Upper lobe of left lung (tissue), 6 donors: ENCODE measurements around the gene FRAS1. TPM values are rescaled to one million over a fixed set of nuclear protein-coding genes. Genes with fewer than 3 reads are reported as not detected.

ENCODE experiments used
- ATAC-seq, 2 donors: fragments of 200-7000 bp; cut with Tn5 transposase; one replicate each; pipeline ENCODE4 v1.9.1; 2022; ENCODE audit warnings: mild to moderate bottlenecking in 2 of 2, moderate library complexity in 2 of 2; ENCODE audit not compliant: low FRiP score in 2 of 2
- DNase-seq, 2 donors: peaks; one replicate each; pipeline ENCODE4 v3.0.0-alpha.2; 2019 to 2020
- H3K27ac ChIP-seq, 4 donors: fragments of 200-600 bp; sonication (generic); one replicate each; pipeline ENCODE4 v1.5.1; 2016 to 2019
- H3K27me3 ChIP-seq, 4 donors: fragments of 200-600 bp; sonication (generic); one replicate each; pipeline ENCODE4 v1.5.1; 2017 to 2019
- H3K36me3 ChIP-seq, 4 donors: fragments of 200-600 bp; sonication (generic); one replicate each; pipeline ENCODE4 v1.5.1; 2016 to 2019
- H3K4me1 ChIP-seq, 4 donors: fragments of 200-600 bp; sonication (generic); one replicate each; pipeline ENCODE4 v1.5.1; 2018 to 2019
- H3K4me3 ChIP-seq, 4 donors: fragments of 200-600 bp; sonication (generic); one replicate each; pipeline ENCODE4 v1.5.1; 2017 to 2019; ENCODE audit warnings: mild to moderate bottlenecking in 2 of 4, moderate library complexity in 1 of 4
- H3K9me3 ChIP-seq, 4 donors: fragments of 200-600 bp; sonication (generic); one replicate each; pipeline ENCODE4 v1.5.1; 2018 to 2019
- EP300 ChIP-seq, 4 donors: sonication (generic); formaldehyde crosslinking; IDR thresholded peaks; one replicate each; pipeline ENCODE4 v1.5.1; 2017; ENCODE audit warnings: antibody characterized with exemption in 4 of 4, control low read depth in 2 of 4
- POLR2A ChIP-seq, 4 donors: fragments of 450-650 bp; IDR thresholded peaks; one replicate each; pipeline ENCODE4 v1.5.1; 2016 to 2017; ENCODE audit warnings: antibody characterized with exemption in 4 of 4, mild to moderate bottlenecking in 2 of 4
- POLR2AphosphoS5 ChIP-seq, 2 donors: sonication (generic); formaldehyde crosslinking; IDR thresholded peaks; one replicate each; pipeline ENCODE4 v1.5.1; 2017; ENCODE audit warnings: antibody characterized with exemption in 2 of 2
- WGBS, 2 donors: methylation state at CpG; one replicate each; pipeline ENCODE4 v1.1.5; 2017 to 2018; 5-methylcytosine and 5-hydroxymethylcytosine counted together
- total RNA-seq, 6 donors: library from RNA; depleted of rRNA in 4 of 6; stranded (reverse); fragments of >200 nt in 4 of 6; gene quantifications; one replicate each; pipeline versions ENCODE4 v1.1.0 to v1.2.1, GENCODE V29; 2016 to 2021
- TF ChIP-seq, protein P1 (sequence below), 6 experiments: fragments of 450-650 bp in 4 of 6; fragments of 200-600 bp in 2 of 6; sonication (generic) in 2 of 6; IDR thresholded peaks; one replicate each; pipeline ENCODE4 v1.5.1; 2016 to 2019; ENCODE audit warnings: antibody characterized with exemption in 6 of 6
- donor health status: DM: no; HTN: no; CAD: no; lungs with moderate emphysema.
- donor health status: DM: no; HTN: yes; CAD: no; lungs with severe emphysema.

Gene FRAS1
- total RNA-seq, 6 donors from 2014 or later = 3.9 to 11.2 (median 6.7) TPM

- DNase-seq (no peak), ATAC-seq (peak in 1 of 2 donors; percentile 9)
- Histone ChIP-seq H3K4me3 (peak overlapping the region in 3 of 4 donors; percentile 55 to 63 (median 61)), H3K27me3 (no peaks in the 10 kb centered on the region), H3K4me1 (peaks cover 14 to 39% (median 33%) of the 10 kb centered on the region in 4 donors), H3K36me3 (peaks cover 0 to 14% (median 2%) of the 10 kb centered on the region in 4 donors), H3K9me3 (no peaks in the 10 kb centered on the region), H3K27ac (peak overlapping the region; percentile 87 to 92 (median 92))
- 70 to 82% methylated on average over 3 of the region's 3 CpGs for WGBS, 2 donors
- TF ChIP-seq POLR2AphosphoS5 (IDR thresholded peaks at IDR 0.05) (no peak), EP300 (IDR thresholded peaks at IDR 0.05) (no peak), POLR2A (IDR thresholded peaks at IDR 0.05) (no peak)
- TF ChIP-seq, protein P1, sequence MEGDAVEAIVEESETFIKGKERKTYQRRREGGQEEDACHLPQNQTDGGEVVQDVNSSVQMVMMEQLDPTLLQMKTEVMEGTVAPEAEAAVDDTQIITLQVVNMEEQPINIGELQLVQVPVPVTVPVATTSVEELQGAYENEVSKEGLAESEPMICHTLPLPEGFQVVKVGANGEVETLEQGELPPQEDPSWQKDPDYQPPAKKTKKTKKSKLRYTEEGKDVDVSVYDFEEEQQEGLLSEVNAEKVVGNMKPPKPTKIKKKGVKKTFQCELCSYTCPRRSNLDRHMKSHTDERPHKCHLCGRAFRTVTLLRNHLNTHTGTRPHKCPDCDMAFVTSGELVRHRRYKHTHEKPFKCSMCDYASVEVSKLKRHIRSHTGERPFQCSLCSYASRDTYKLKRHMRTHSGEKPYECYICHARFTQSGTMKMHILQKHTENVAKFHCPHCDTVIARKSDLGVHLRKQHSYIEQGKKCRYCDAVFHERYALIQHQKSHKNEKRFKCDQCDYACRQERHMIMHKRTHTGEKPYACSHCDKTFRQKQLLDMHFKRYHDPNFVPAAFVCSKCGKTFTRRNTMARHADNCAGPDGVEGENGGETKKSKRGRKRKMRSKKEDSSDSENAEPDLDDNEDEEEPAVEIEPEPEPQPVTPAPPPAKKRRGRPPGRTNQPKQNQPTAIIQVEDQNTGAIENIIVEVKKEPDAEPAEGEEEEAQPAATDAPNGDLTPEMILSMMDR (IDR thresholded peaks at IDR 0.05) = no peak
Measured at GRCh38 chr4:78553043-78553396, 495.9 kb downstream of the FRAS1 start.

- Histone ChIP-seq H3K9me3 (no peaks in the 10 kb centered on the region), H3K4me1 (peaks cover 15 to 44% (median 34%) of the 10 kb centered on the region in 4 donors), H3K27ac (peak overlapping the region; percentile 87 to 92 (median 92)), H3K4me3 (peak overlapping the region in 2 of 4 donors; percentile 61 to 63), H3K36me3 (peaks cover 0 to 14% (median 2%) of the 10 kb centered on the region in 4 donors), H3K27me3 (no peaks in the 10 kb centered on the region)
- ATAC-seq = no peak
- TF ChIP-seq, protein P1 (IDR thresholded peaks at IDR 0.05) = no peak
- TF ChIP-seq POLR2AphosphoS5 (IDR thresholded peaks at IDR 0.05) = no peak
- no peak for TF ChIP-seq EP300 (IDR thresholded peaks at IDR 0.05)
- no peak for TF ChIP-seq POLR2A (IDR thresholded peaks at IDR 0.05)
- DNase-seq = no peak
Measured at GRCh38 chr4:78553529-78554060, 496.5 kb downstream of the FRAS1 start.

DNA sequence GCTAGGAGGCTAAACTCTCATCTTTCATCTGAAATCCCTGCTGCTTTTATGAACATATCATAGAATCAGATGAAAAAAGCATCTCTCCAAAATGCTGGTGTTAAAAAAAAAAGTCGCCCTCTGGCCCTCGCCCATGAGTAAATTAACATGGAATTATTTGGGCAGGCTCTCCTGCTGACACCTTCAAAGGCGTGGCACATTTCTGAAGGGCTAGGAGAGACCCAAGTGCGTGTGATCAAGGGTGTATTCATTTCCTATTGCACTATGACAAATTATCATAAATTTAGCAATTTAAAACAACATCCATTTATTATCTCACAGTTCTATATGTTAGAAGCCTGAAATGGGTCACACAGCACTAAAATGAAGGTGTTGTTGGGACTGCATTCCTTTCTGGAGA is 499.5 kb downstream of the FRAS1 start:
- peaks cover 32 to 67% (median 56%) of the 10 kb centered on the region in 4 donors for H3K4me1 ChIP-seq
- no peaks in the 10 kb centered on the region for H3K27me3 ChIP-seq
- TF ChIP-seq EP300 (IDR thresholded peaks at IDR 0.05) (no peak), POLR2A (IDR thresholded peaks at IDR 0.05) (no peak), POLR2AphosphoS5 (IDR thresholded peaks at IDR 0.05) (no peak)
- TF ChIP-seq, protein P1 (IDR thresholded peaks at IDR 0.05) = no peak
- H3K27ac ChIP-seq = peak overlapping the region; percentile 32 to 79 (median 39)
- no peaks in the 10 kb centered on the region for H3K9me3 ChIP-seq
- WGBS, 2 donors = 68 to 81% methylated on average over 4 of the region's 4 CpGs
- DNase-seq (no peak), ATAC-seq (no peak)
- H3K4me3 ChIP-seq = no peak overlapping the region
- peaks cover 0 to 18% (median 2%) of the 10 kb centered on the region in 4 donors for H3K36me3 ChIP-seq

DNA sequence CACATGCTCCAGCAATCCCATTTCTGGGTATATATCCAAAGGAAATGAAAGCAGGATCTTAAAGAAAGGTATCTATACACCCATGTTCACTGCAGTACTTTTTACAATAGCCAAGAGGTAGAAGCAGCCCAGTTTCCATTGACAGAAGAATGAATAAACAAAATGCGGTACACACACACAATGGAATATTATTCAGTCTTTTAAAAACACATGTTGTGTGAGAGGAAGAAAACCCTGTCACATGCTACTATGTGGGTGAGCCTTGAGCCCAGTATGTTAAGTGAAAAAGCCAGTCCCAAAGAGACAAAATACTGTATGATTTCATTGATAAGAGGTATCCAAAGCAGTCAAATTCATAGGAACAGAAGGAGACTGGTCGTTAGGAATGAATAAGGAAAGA is 500.7 kb downstream of the FRAS1 start:
- Histone ChIP-seq H3K27ac (peak overlapping the region; percentile 32 to 79 (median 39)), H3K4me3 (no peak overlapping the region), H3K36me3 (peaks cover 0 to 18% (median 2%) of the 10 kb centered on the region in 4 donors), H3K27me3 (no peaks in the 10 kb centered on the region), H3K4me1 (peaks cover 33 to 64% (median 58%) of the 10 kb centered on the region in 4 donors), H3K9me3 (no peaks in the 10 kb centered on the region)
- TF ChIP-seq POLR2AphosphoS5 (IDR thresholded peaks at IDR 0.05) (no peak), POLR2A (IDR thresholded peaks at IDR 0.05) (no peak), EP300 (IDR thresholded peaks at IDR 0.05) (no peak)
- TF ChIP-seq, protein P1 (IDR thresholded peaks at IDR 0.05) = no peak
- DNase-seq = no peak
- WGBS, 2 donors = 50 to 57% methylated on average over 2 of the region's 2 CpGs
- ATAC-seq = no peak

DNA sequence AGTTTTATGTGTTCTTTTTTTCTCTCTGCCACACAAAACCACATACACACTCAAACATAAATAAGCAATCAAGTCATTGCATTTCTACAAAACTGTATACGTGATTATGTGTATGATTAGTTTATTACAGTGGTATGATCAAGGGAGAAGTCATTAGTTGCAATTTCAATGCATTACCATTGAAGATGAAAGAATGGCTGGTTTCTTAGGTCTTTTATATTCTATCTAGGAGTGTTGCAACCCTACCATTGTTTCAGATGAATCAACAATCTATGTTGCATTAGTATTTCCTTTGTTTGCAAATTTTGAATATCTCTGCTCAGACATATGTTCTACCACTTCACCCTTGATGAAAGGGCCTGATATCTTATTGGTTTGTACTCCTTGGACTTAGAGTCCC is 501.3 kb downstream of the FRAS1 start:
- peaks cover 29 to 58% (median 53%) of the 10 kb centered on the region in 4 donors for H3K4me1 ChIP-seq
- 44 to 61% methylated on average over 1 of the region's 1 CpG for WGBS, 2 donors
- no peaks in the 10 kb centered on the region for H3K9me3 ChIP-seq
- H3K27ac ChIP-seq = peak overlapping the region in 3 of 4 donors; percentile 33 to 79 (median 45)
- H3K27me3 ChIP-seq = no peaks in the 10 kb centered on the region
- peaks cover 0 to 18% (median 2%) of the 10 kb centered on the region in 4 donors for H3K36me3 ChIP-seq
- no peak for TF ChIP-seq POLR2A (IDR thresholded peaks at IDR 0.05)
- TF ChIP-seq, protein P1 (IDR thresholded peaks at IDR 0.05) = no peak
- DNase-seq (no peak), ATAC-seq (no peak)
- H3K4me3 ChIP-seq = no peak overlapping the region
